GM10266 (cell line): ENCODE measurements around the gene CCL26.

Experiments used
- DNase-seq: peaks from one replicate; pipeline ENCODE4 v3.0.0; 2012; ENCODE audit errors: extremely low spot score
- TF ChIP-seq, protein P1 (sequence below): IDR thresholded peaks from 2 replicates; pipeline ENCODE4 v1.5.1; 2012; ENCODE audit warnings: mild to moderate bottlenecking, low read depth; ENCODE audit not compliant: control insufficient read depth, insufficient read depth; ENCODE audit errors: missing control alignments

The CCL26 gene

DNA sequence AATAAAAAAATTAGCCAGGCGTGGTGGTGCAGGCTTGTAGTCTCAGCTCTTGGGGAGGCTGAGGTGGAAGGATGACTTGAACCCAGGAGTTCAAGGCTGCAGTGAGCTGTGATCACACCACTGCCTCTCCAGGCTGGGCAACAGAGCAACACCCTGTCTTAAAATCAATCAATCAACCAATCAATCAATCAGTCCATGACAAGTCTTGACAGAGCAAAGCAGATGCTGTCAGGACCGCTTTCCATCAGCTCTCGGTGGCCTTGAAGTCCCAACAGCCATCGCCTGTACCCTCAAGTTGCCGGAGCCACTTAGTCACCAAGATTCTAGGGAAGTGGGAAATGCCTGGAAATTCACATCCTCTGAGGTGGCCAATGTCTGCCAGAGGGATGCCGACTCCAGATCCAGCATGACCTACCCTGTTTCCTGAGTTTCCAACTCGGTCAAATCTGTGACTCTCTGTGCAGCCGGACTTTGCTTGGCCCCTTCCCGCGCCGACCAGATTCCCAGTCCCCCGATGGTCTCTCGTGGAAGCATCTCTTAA, 42.5 kb upstream of the CCL26 start:
- TF ChIP-seq, protein P1, sequence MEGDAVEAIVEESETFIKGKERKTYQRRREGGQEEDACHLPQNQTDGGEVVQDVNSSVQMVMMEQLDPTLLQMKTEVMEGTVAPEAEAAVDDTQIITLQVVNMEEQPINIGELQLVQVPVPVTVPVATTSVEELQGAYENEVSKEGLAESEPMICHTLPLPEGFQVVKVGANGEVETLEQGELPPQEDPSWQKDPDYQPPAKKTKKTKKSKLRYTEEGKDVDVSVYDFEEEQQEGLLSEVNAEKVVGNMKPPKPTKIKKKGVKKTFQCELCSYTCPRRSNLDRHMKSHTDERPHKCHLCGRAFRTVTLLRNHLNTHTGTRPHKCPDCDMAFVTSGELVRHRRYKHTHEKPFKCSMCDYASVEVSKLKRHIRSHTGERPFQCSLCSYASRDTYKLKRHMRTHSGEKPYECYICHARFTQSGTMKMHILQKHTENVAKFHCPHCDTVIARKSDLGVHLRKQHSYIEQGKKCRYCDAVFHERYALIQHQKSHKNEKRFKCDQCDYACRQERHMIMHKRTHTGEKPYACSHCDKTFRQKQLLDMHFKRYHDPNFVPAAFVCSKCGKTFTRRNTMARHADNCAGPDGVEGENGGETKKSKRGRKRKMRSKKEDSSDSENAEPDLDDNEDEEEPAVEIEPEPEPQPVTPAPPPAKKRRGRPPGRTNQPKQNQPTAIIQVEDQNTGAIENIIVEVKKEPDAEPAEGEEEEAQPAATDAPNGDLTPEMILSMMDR, result no peak
- no peak for DNase-seq

DNA sequence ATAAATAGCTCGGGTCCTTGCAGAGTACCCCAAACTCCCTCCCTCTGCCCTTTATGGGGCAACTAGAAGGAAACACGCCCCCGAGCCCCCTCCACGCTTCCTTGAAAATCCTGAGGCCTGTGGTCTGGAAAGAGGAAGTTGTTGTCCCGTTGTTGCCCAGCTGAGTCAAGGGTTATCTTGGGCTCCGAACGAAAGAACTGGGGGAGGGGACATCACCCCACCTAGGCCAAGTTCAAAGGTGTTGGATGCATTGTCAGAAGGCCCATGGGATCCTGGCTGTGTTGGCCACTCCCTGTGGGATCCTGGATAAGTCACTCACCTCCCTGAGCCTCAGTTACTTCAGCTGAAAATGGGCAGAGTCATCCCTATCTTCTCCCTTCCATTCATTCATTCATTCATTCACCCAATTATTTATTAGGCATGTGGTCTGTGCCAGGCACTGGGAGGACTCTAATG, 41.8 kb upstream of the CCL26 start, which contains the start of gene CCL24:
Gene CCL24, minus strand, starts transcription at position 26 of the 456 bp plus-strand sequence. CDS start 91 bp downstream, outside the sequence.
- no peak for DNase-seq
- TF ChIP-seq, protein P1, result no peak

DNA sequence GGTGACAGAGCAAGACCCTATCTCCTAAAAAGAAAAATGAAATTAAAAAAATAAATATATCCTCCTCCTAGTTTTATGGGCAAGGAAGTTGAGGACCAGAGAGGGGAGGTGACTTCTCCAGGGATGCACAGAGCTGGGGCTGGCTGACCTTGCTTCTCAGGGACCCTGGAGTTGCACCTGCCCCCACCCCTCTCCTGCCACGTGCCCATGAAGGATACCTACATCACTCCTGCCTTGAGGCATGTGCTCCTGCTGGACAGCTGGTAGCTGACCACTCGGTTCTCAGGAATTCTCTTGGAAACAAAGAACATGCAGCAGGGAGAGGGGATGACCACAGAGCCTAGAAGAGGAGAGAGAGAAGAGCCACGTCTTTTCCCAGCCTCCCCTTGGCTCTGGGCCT, 41.1 kb upstream of the CCL26 start:
- DNase-seq, result no peak
- TF ChIP-seq, protein P1, result no peak

DNA sequence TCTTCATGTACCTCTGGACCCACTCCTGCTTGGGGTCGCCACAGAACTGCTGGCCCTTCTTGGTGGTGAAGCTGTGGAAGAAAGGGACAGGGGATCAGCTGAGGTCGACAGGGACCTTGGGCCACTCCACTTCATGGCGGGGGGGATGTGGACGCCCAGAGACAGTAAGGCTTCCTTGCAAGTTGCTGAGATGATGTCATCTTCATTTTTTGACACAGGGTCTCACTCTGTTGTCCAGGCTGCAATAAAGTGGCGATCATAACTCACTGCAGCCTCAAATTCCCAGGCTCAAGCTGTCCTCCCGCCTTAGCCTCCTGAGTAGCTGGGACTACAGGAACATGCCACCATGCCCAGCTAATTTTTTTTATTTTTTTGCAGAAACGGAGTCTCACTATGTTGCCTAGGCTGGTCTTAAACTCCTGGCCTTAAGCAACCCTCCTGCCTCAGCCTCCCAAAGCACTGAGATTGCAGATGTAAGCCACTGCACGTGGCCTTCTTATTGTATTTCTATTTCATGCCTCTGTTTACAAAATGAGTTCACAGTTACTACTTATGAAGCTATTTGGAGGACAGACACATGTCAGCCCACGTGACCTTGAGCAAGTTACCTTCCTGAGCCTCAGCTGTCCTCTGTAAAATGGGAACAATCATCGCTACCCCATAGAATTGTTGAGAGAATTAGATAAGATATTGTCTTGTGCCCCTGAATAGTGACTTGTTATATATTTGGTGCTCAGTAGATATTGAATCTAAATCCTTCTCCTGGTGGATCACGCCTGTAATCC, 40.1 kb upstream of the CCL26 start:
- DNase-seq, result no peak
- TF ChIP-seq, protein P1, result no peak

DNA sequence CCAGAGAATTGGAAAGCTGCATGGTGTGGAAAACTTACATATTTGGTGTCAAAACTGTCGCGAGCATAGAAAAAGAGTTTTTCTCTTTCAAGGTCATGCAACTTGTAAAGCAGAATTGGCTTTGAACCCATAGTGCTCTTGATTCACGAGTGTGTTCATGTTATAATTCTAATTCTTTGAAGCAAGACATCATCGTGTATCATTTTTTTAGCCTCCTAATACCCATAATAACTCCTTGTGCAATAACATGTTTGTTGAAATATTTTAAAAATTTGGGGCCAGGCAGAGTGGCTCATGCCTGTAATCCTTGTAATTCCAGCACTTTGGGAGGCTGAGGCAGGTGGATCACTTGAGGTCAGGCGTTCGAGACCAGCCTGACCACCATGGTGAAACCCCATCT, 37.4 kb upstream of the CCL26 start:
- DNase-seq, result no peak
- TF ChIP-seq, protein P1, result no peak

DNA sequence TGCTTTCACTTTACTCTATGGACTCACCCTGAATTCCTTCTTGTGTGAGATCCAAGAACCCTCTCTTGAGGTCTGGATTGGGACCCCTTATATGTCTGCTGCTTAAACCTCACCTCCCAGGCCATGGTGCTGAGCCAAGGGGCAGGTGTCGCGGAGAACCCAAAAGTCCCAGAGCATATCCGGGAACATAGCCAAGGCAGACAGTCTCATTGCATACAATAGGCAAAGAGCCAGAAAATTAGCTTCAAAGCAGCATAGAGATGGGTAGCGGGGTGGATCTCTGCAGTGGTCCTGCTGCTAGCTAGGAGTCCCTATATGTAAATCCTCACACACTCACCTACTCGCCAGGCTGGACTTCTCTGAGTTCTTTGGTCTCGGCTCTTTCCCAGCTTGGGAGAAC, 36.1 kb upstream of the CCL26 start:
- TF ChIP-seq, protein P1, result no peak
- no peak for DNase-seq

DNA sequence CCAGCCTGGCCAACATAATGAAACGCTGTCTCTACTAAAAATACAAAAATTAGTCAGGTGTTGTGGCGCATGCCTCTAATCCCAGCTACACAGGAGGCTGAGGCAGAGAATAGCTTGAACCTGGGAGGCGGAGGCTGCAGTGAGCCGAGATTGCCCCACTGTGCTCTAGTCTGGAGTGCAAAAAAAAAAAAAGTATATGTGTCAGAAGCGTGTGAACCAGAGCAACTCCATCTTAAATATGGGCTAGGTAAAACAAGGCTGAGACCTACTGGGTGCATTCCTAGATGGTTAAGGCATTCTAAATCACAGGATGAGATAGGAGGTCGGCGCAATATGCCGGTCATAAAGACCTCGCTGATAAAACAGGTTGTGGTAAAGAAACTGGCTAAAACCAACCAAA, 35.4 kb upstream of the CCL26 start:
- TF ChIP-seq, protein P1, result no peak
- no peak for DNase-seq
